Liver (tissue), 3 donors: ENCODE results near the gene MAPK8.

ENCODE experiments used
- CTCF ChIP-seq: fragments of 150-350 bp; IDR thresholded peaks from 2 replicates; pipeline ENCODE4 v1.5.1; 2017; ENCODE audit warnings: improper control_type of control experiment, low read depth, low read length; ENCODE audit not compliant: missing input control
- GABPA ChIP-seq, 2 donors: IDR thresholded peaks in 1 of 2; conservative IDR thresholded peaks in 1 of 2; 2 replicates each; pipeline ENCODE4 v1.6.1; 2016; ENCODE audit warnings: antibody characterized with exemption in 2 of 2, mild to moderate bottlenecking in 1 of 2, moderate library complexity in 1 of 2
- HNF4A ChIP-seq, 2 donors: conservative IDR thresholded peaks; 2 replicates each; pipeline ENCODE4 v1.6.1; 2016; ENCODE audit warnings: antibody characterized with exemption in 2 of 2, mild to moderate bottlenecking in 2 of 2
- HNF4G ChIP-seq: IDR thresholded peaks from 2 replicates; pipeline ENCODE4 v1.6.1; 2016; ENCODE audit warnings: antibody characterized with exemption
- JUND ChIP-seq, 2 donors: IDR thresholded peaks; 2 replicates each; pipeline ENCODE4 v1.6.1; 2016; ENCODE audit warnings: antibody characterized with exemption in 2 of 2
- MAX ChIP-seq: IDR thresholded peaks from 2 replicates; pipeline ENCODE4 v1.6.1; 2016; ENCODE audit warnings: antibody characterized with exemption
- RXRA ChIP-seq, 2 donors: IDR thresholded peaks; 2 replicates each; pipeline ENCODE4 v1.6.1; 2017 to 2018; ENCODE audit warnings: antibody characterized with exemption in 2 of 2, mild to moderate bottlenecking in 1 of 2
- TAF1 ChIP-seq: conservative IDR thresholded peaks from 2 replicates; pipeline ENCODE4 v1.6.1; 2016; ENCODE audit warnings: antibody characterized with exemption, mild to moderate bottlenecking
- YY1 ChIP-seq: IDR thresholded peaks from 2 replicates; pipeline ENCODE4 v1.6.1; 2016; ENCODE audit warnings: antibody characterized with exemption, mild to moderate bottlenecking
- donor health status: healthy.
- donor health status: healthy.

GRCh38 chr10:48289501-48290238, 16.8 kb upstream of the MAPK8 start:
- TF ChIP-seq HNF4G, result no peak
- no peak for TF ChIP-seq YY1
- TF ChIP-seq CTCF, result peak; percentile 77
- no peak for TF ChIP-seq RXRA (IDR thresholded peaks at IDR 0.05)
- no peak for TF ChIP-seq GABPA (IDR thresholded peaks at IDR 0.05 in 1 of 2, conservative IDR thresholded peaks at IDR 0.05 in 1 of 2)
- no peak for TF ChIP-seq MAX
- TF ChIP-seq HNF4A (conservative IDR thresholded peaks at IDR 0.05), result no peak
- no peak for TF ChIP-seq TAF1
- TF ChIP-seq JUND (IDR thresholded peaks at IDR 0.05), result no peak
